HG03280 (cell line): ENCODE data around the gene PREX1.
"Not testable (repeated sequence)": the region's sequence is repeated elsewhere in the genome, so short reads cannot be mapped to it uniquely, and the experiment has no call there.

ENCODE experiments used
- ATAC-seq: cut with Tn5 transposase; IDR thresholded peaks from one replicate; pipeline ENCODE4 v1.9.1; 2021; ENCODE audit warnings: mild to moderate bottlenecking, moderate library complexity; ENCODE audit not compliant: unreplicated experiment

PREX1 gene

DNA sequence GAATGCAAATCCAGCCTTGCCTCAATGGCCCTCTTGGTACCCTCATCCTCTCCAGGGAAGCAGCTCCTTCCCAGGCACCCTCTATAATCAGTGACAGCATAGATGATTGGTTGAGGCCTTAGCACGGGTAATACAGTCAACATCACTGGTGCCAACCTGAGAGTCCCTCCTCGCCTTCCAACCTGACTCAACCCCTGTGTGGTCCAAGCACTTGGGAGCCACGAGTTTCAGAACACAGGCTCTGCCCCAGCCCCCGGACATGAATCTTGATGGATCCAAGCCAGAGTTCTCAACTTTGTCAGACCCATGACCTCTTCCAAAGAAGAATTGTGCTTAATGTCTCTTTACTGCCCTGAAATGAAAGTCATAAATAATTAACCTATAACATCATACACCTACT, 213.9 kb downstream of the PREX1 start:
- no peak for ATAC-seq

DNA sequence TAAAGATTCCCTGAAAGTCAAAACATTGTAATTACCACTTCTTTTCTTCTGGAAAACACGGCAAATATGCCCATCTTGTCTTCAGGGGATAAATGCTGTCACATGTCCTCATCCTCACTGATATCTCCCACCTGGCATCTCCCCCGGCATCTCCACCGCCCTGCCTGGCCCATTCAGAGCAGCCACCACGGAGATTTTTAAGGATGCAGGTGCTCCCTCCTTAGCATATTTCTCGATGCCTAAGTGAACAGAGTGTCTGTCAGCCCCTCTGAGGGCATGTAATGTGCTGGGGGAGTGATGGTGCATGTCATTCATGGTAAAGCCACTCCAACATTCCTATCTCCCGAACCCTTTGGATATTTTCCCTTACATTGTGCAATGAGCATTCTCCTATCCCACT, 215.5 kb downstream of the PREX1 start:
- no peak for ATAC-seq

DNA sequence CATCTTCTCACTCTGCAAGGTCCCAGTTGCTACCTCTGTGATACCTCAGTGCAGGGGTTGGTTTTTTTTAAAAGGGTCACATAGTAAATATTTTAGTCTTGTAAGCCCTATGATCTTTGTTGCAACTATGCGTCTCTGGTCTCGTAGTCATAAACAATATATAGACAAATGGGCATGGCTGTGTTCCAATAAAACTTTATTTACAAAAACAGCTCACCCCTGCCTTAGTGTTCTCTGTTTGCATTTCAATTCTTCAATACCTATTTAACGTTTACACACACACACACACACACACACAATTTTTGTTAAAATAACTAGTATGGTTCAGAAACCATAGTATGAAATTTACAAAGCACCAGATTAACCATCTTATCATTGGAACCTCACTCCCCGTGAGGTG, 216.8 kb downstream of the PREX1 start:
- no peak for ATAC-seq

DNA sequence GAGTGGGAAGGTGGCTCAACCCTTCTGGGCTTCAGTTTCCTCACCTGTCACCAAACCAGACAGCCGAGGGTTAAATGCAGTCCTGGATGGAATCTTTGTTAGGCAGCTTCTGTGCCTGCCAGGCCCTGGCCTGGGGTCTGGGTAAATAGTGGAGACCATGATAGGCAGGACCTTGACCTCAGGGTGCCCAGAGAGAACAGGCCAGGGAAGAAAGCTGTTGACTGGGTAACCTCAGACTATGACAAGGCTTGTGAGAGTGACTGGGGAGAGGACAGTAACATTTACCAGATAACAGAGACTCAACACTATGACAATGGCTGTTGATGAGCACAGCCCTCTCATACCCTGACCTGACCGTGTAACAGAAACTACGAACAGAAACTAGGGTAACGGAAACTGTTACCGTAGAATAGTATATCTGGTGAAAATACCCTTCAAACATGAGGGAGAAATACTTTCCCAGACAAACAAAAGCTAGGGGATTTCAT, 218.3 kb downstream of the PREX1 start:
- peak; percentile 92 for ATAC-seq

DNA sequence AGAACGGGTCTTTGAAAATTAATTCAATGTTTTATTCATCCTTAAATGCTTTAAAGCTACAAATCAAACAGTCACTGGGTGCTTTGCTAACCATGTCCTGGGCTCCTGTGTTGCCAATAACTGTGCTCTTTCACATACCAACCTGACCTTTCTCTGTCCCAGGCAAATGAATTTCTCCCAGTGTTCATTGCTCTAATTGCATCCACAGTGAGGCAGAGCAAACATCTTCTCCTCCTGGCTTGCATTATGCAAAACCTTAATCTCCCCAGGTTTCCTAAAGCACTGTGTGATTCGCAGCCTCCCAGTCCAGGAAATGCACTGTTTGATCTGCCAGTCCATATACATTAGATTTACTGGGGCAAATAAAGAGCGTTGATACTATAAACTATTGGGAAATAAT, 219.0 kb downstream of the PREX1 start:
- no peak for ATAC-seq

DNA sequence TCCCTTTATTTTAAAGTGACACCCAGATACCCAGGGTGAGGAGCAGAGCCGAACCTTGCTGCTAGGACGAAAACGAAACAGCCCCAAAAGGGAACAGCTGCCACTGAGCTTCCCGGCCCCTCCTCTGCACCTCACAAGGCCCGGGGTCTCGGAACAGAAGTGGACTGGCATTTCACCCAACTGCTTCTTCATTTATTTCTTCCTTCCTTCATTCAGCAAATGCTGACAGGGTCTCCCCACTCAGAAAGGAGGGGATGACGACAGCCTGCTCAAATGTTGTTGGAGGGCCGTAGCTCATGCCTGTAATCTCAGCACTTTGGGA, 220.3 kb downstream of the PREX1 start:
- ATAC-seq = no peak

DNA sequence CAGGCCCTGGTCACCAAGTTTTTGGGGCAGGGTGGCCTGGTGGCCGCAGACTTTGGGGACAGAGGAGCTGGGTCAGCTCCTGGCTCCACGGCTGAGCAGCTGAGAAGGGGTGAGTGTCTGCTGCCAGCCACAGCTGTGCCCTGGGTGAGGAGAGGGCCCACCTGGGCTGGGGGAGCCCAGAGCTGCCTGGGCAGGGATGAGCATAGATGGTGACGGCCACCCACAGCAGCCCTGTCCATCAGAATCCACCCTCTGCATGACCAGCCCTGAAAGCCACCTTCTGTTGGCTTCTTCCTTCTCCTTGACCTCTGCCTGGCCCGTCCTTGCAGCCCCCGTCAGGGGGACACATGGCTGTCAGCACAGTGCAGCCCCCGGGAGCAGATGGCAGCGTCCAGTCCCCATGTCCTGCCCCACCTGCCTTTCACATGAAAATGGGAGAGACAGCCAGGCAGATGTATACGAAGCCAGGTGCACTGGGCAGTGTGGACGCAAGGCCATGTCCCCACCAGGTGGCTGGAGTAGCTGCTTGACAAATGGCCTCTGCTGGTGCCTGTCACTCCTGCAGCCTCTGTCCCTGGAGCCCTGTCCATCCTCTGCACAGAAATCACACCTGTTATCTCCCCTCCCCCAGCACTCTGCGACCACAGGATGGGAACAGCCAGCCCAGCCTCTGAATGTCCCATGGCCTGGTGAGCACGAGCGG, 220.8 kb downstream of the PREX1 start:
- ATAC-seq = no peak

DNA sequence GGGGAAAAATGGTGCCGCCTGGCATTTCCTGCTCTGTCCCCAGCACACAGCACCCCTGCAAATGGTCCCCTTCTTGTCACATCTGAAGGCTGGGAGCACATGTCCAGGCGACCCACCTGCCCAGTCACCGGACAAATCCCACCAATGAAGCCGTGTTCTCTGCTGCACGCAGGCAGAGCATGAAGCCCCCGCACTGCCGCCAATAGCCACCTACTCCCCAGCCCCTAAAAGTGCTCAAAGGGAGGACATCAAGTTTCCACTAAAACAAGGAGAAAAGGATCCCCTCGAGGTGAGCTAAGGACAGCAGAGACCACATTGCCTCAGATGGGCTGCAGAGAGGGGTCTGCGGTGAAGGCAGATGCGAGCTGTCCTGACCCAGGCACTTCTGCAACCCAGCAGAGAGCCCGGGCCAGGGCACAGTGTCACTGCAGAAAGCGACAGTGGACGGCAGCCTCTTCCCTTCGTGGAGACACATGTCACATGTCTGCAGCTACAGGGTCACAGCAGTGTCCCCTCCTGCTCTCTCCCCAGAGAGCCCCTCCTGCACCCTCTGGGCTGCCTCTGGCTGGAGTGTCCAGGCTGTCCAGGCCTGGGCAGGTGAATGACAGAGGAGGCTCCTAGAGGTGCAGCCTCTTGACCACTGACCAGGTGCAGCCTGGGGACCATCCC, 221.5 kb downstream of the PREX1 start:
- ATAC-seq = no peak

DNA sequence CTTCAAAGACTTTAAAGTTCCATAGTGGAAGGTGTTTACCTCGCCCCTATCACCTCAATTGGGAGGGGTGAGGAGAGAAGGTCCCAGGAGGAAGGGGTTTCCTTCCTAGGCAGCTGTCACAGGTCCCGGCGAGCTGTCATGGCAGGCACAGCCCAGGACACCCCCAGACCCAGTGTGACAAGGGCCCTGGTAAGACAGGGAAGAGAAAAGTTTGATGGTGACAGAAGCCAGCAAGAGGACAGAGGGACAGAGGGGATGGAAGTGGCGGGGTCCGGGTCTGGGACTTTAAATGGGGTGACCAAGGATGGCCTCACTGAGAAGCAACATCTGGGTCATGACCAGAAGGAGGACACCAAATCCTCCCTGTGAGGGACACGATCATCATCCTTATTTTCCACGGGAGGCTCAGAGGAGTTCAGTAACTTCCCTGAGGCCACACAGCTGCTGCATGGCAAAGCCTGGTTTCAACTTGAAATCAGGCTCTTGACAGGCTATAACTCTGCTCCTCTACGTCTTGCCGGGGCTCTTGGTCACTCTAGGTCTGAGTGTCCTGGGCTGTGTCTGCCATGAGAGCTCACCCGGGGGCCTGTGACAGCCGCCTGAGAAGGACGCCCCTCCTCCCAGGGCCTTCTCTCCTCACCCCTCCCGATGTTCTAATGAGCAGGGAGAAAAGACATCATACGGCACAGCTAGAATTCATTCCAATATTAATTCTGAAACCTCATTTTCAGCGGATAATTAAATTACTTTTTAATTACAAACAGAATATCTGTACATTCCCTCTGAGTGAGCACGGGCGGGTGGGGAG, 222.2 kb downstream of the PREX1 start:
- no peak for ATAC-seq

DNA sequence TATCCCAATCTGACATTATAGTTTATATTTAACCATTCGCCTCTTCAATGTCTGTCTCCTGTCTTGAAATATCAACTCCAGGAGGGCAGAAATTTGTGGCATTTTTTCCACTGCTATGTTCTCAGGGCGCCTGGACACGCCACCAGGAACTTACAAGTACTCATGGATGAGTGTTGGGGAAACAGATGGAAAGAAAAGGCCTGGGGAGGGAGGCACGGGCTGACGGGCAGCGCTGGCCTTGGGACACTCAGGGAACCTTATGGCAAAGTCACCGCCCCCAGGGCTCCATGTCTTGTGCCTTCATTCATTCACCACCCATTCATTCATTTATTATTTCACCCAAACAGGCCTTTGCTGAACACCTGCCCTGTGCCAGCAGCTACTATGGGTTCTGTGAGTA, 222.9 kb downstream of the PREX1 start:
- ATAC-seq = no peak

DNA sequence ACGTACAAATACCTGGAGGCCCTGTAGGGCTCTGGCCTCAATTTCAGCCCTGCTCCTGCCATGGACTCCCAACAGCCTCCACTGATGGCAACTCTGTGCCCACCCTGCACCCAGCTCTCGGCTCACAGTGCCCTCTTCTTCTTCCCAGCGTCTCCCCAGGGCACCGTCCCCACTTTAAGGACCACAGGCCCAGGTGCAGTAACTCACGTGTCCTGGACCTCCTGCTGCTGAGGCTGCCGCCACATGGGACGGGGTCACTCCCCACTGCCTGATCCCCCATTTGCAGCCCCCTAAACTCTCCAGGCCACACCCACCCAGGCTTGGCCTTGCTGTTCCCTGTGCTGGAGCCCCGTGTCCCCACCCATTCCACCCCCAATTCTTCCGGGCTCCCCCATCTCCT, 223.4 kb downstream of the PREX1 start:
- no peak for ATAC-seq

DNA sequence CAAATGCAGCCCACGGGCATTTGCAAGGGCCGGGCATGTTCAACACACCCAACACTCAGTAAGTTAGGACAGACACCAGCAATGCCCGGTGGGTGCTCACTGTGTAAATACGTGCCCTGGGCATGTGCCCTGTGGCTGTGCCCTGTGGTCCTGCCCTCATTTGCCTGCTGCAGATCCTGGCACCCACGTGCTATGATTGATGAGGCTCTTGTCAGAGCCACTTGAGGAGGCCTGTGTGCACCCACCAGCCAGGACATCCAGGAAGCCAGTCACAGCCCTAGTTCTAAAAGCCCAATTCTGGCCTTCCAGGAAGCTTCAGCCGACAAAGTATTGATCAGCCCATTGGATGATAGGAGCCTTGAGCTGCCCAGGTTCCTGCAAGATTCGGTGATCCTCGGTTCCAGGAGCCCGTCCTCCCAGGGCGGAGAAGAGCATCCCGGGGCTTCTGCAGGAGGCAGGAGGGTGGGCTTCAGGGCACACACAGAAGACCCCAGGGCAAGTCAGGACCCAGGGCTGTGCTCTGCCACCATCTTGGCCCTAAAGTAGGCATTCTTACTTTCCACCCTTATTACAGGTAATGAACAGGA, 223.9 kb downstream of the PREX1 start:
- ATAC-seq = no peak

DNA sequence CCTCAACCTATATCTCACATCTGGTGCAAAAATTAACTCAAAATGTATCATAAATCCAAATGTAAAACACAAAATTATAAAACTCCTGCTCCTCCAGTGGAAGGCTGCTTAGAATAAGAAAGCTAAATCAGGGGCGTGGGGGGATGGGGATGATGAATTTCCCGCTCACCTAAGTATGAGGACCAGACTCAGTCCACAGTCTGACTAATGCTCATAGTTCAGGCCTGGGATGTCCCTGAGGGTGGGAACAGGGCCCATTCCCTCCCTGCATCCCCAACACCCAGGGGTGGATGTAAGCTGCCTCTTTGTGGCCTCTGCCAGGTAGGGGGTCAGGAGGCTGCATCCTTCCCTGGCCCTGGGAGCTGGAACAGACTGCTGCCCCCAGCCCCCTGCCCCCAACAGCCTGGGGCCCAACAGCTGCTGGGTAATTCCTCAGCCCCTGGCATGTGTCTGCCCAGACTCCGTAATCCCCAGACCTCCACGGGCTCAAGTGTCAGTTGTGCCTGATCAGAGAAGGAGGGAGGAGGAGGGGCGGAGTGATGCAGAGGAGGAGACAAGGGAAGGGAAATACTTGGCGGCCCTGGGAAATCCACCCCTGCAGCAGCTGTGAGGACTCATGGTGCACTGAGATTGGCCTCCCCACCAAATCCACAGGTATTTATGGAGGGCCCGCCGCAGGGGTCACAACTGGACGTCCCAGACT, 224.5 kb downstream of the PREX1 start:
- ATAC-seq = no peak

DNA sequence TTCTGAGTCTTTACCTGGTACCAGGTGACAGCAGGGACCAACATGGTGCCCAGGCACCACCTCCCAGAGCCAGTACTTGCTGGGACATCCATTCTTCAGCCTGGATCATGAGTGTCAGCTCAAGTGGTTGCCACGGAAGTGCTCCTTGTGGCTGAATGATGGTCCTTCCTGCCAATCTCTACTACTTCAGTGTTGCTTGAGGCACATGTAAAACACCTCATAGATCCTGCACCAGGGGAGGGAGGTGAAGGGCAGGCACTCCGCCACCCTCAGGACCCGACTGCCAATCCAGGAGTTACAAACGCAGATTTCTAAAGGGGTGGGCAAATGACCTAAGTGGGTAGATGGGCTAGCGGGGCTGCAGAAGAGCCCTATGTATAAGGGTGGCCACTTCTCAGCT, 226.0 kb downstream of the PREX1 start:
- no peak for ATAC-seq

DNA sequence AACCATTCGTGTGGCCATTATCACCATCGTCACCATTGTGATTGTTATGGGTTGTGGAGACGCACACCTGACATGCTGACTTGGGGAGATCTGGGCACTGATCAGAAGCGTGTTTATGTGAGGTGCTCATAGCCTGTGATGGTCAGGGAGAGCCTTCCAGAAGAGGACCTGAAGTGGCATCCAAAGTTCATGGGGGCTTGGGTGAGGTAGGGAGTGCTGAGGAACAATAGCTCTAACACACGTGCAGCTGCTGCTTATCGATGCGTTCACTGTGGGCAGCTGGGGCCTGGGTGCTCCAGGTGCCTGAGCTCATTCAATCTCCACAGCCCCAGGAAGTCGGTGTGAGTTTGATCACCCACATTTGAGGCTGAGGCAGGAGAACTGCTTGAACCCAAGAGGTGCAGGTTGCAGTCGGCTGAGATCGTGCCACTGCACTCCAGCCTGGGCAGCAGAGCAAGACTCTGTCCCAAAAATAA, 227.3 kb downstream of the PREX1 start:
- no peak for ATAC-seq

DNA sequence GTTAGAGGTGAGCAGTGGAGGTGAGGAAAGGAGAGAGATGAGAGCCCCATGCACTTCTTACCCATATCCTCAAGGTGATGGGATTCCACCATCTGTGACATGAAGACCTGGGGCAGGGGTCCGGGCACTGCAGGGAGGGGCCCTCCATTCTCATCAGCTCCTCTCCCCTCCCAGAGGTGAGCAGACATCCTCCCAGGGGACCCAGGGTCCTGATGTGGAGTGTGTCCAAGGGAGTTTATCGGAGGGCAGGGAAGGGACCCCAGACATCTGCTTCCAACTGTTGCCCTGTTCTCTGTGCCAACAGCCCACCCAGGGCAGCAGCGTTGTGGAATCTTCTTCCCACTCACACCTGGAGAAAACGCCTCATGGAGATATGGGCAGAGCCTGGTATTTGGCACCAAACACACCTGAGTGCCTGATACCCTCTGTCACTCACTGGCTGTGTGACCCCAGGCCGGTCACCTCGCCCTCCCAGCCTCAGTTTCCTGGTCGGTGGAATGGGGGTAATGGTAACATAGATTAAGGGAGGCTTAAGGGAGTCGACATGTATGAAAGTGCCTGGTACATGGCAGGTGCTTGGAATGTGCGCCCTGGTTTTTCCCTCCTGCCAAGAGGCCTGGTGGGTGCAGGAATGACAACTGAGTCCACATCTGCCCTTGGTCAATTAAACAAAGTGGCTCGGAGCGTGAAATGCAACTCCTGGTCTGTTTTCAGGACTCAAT, 227.9 kb downstream of the PREX1 start:
- ATAC-seq = no peak

DNA sequence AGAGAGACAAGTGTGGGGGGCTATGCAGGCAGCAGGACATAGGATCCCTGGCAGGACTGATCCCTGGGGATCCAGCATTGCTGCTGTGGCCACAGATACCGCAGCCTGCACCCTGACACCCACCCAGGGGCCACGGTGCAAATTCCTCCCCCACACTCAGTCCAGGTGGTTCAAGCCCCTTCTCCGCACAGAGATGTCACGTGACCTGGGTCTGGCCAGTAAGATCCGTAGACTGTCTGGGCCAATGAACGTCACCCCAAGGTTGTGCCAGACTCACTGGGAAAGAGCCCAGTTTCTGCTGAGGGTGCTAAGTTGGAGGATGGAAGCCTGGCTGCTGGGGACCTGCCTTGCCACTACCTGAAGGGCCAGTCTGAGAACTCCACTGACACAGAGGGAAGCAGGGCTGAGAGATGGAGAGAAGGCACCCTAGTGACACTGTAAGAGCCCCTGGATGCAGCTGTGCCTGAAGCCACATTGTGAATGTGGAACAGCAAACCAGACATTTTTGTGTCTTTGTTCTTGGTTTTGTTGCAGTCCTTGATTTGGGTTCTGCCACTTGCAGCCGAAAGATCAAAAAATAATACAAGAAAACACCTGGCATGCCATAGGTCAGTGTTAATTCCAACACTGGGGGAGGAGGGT, 228.6 kb downstream of the PREX1 start:
- ATAC-seq = no peak

DNA sequence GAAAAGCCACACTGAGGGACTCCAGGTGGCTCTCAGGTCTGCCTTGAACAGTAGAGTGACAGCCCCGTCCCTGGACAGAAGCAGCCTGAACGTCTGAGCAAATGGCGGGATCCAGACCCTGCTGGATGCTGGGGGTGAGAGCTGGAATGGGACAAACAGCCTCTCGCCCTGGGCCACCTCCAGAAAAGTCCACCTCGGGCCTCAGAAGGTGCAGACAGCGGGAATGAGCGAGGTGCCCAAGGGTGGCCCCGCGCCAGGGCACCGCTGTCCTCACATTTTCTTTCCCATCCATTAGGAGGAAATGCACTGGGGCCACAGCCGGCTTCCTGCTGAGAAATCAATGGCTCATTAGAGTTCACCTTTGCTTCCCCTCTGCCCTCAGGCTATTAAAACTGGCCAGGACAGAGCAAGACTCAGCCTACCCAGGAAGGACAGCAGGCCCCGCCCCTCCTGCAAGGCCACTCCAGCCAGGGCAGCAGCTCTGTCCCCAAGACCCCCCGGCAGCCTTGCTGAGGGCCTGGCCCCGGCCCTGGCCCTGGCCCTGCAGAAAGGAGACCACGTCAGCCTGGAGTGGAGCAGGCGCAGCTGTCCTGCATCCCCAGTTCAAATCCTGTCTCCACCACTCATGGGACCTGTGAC, 229.4 kb downstream of the PREX1 start:
- ATAC-seq = not testable (repeated sequence)
